A549 (cell line): ENCODE measurements around the gene FLRT3. TPM values are rescaled to one million over a fixed set of nuclear protein-coding genes. Genes with fewer than 3 reads are reported as not detected.
A peak's percentile ranks its signal among the peaks of the same experiment; 100 is the strongest.

Experiments
- ATAC-seq, 2 experiments: fragments of 200-7000 bp in 1 of 2; fragments of >200 bp in 1 of 2; cut with Nextera tagmentation in 1 of 2; cut with Tn5 transposase in 1 of 2; 3 replicates each; pipeline versions ENCODE4 v1.8.0 to v1.9.1; 2018 to 2020; ENCODE audit warnings: mild to moderate bottlenecking in 1 of 2, moderate library complexity in 1 of 2
- CTCF ChIA-PET: fragments of 300-600 bp; sonication (Branson Sonifier 250); formaldehyde crosslinking; extraction: SDS; loops from one replicate; lab custom pipeline; 2021; ENCODE audit warnings: antibody characterized with exemption, inconsistent platforms; lab: Yijun Ruan, JAX
- POLR2A ChIA-PET: fragments of 350-600 bp; formaldehyde crosslinking; extraction: SDS; loops from one replicate; lab custom pipeline; 2021; ENCODE audit warnings: antibody characterized with exemption, inconsistent platforms; lab: Yijun Ruan, JAX
- DNase-seq, 2 experiments: peaks; one replicate each; pipeline versions ENCODE4 v3.0.0 to v3.0.0-alpha.2; 2011 to 2016; ENCODE audit warnings: low read depth in 1 of 2, low spot score in 1 of 2
- FAIRE-seq: peaks from 2 replicates; lab custom pipeline; 2011; peaks lifted over from hg19 to GRCh38; lab: Jason Lieb, UNC
- H3K27ac ChIP-seq, 2 experiments: fragments of >200 bp; sonication (Bioruptor Twin); formaldehyde crosslinking; 3 replicates each; pipeline ENCODE4 v1.5.1; 2016 to 2017
- H3K4me1 ChIP-seq: fragments of >200 bp; sonication (Bioruptor Twin); formaldehyde crosslinking; 3 replicates; pipeline ENCODE4 v1.6.1; 2016
- H3K4me2 ChIP-seq: fragments of >200 bp; sonication (Bioruptor Twin); formaldehyde crosslinking; 3 replicates; pipeline ENCODE4 v1.6.1; 2016
- H3K4me3 ChIP-seq: fragments of >200 bp; sonication (Bioruptor Twin); formaldehyde crosslinking; 3 replicates; pipeline ENCODE4 v1.5.1; 2016
- H3K9me3 ChIP-seq: fragments of >200 bp; sonication (Bioruptor Twin); formaldehyde crosslinking; 3 replicates; pipeline ENCODE4 v1.6.1; 2016
- ATOH8 ChIP-seq: fragments of 250-450 bp; sonication (Bioruptor Pico); IDR thresholded peaks from 2 replicates; pipeline ENCODE4 v1.5.0; 2020; ENCODE audit warnings: low read depth, mild to moderate bottlenecking, moderate library complexity
- BCL3 ChIP-seq: fragments of >200 bp; sonication (Bioruptor Twin); formaldehyde crosslinking; IDR thresholded peaks from 3 replicates; pipeline ENCODE4 v1.6.1; 2016
- CEBPB ChIP-seq, 2 experiments: fragments of >200 bp in 1 of 2; sonication (Bioruptor Twin) in 1 of 2; formaldehyde crosslinking in 1 of 2; IDR thresholded peaks; 2 replicates each; pipeline ENCODE4 v1.6.1; 2012 to 2016
- CHD2 ChIP-seq: fragments of 150-350 bp; IDR thresholded peaks from 2 replicates; pipeline ENCODE4 v1.6.1; 2014; ENCODE audit warnings: low read length; ENCODE audit not compliant: partially characterized antibody
- CTCF ChIP-seq: fragments of >200 bp; sonication (Bioruptor Twin); formaldehyde crosslinking; IDR thresholded peaks from 3 replicates; pipeline ENCODE4 v1.5.1; 2016
- EHMT2 ChIP-seq: fragments of 200-600 bp; sonication (generic); IDR thresholded peaks from 2 replicates; pipeline ENCODE4 v1.6.1; 2016; ENCODE audit warnings: antibody characterized with exemption, low read depth, mild to moderate bottlenecking, moderate library complexity
- ESRRA ChIP-seq: fragments of 150-350 bp; IDR thresholded peaks from 2 replicates; pipeline ENCODE4 v1.6.1; 2014; ENCODE audit warnings: mild to moderate bottlenecking, low read length, borderline replicate concordance
- FOSB ChIP-seq: fragments of 250-450 bp; sonication (Bioruptor Pico); IDR thresholded peaks from 2 replicates; pipeline ENCODE4 v1.5.0; 2020; ENCODE audit warnings: mild to moderate bottlenecking, moderate library complexity
- FOSL2 ChIP-seq, 2 experiments: fragments of 450-650 bp in 1 of 2; fragments of >200 bp in 1 of 2; sonication (Bioruptor Twin) in 1 of 2; formaldehyde crosslinking; IDR thresholded peaks; 2 replicates each; pipeline versions ENCODE4 v1.5.0 to v1.6.1; 2016 to 2020; ENCODE audit warnings: mild to moderate bottlenecking in 1 of 2, moderate library complexity in 1 of 2
- HDAC2 ChIP-seq: fragments of 200-600 bp; sonication (generic); IDR thresholded peaks from 2 replicates; pipeline ENCODE4 v1.6.1; 2016
- HOXA7 ChIP-seq: fragments of 250-450 bp; sonication (Bioruptor Pico); IDR thresholded peaks from 2 replicates; pipeline ENCODE4 v1.5.0; 2020; ENCODE audit warnings: mild to moderate bottlenecking, moderate library complexity
- HOXB13 ChIP-seq: fragments of 250-450 bp; sonication (Bioruptor Pico); IDR thresholded peaks from 2 replicates; pipeline ENCODE4 v1.5.0; 2020; ENCODE audit warnings: low read depth, mild to moderate bottlenecking, moderate library complexity
- KDM1A ChIP-seq: fragments of 200-600 bp; sonication (generic); IDR thresholded peaks from 2 replicates; pipeline ENCODE4 v1.6.1; 2016; ENCODE audit warnings: low read depth, mild to moderate bottlenecking
- MAFK ChIP-seq: fragments of 450-650 bp; IDR thresholded peaks from 2 replicates; pipeline ENCODE4 v1.6.1; 2014; ENCODE audit not compliant: partially characterized antibody
- MAZ ChIP-seq: fragments of 150-350 bp; IDR thresholded peaks from 2 replicates; pipeline ENCODE4 v1.6.1; 2014; ENCODE audit warnings: antibody characterized with exemption, low read depth, low read length, borderline replicate concordance
- NR3C1 ChIP-seq: fragments of >200 bp; sonication (Bioruptor Twin); formaldehyde crosslinking; IDR thresholded peaks from 3 replicates; pipeline ENCODE4 v1.6.1; 2017
- PHF8 ChIP-seq: fragments of 200-600 bp; sonication (generic); IDR thresholded peaks from 2 replicates; pipeline ENCODE4 v1.6.1; 2016; ENCODE audit warnings: low read depth, mild to moderate bottlenecking, antibody characterized with exemption, moderate library complexity, borderline replicate concordance
- RAD21 ChIP-seq, 2 experiments: fragments of >200 bp in 1 of 2; sonication (Bioruptor Twin) in 1 of 2; formaldehyde crosslinking in 1 of 2; IDR thresholded peaks in 1 of 2; conservative IDR thresholded peaks in 1 of 2; 2 replicates in 1 of 2; 3 replicates in 1 of 2; pipeline ENCODE4 v1.6.1; 2012 to 2018; ENCODE audit warnings: inconsistent platforms in 1 of 2
- SMC3 ChIP-seq: fragments of >200 bp; sonication (Bioruptor Twin); formaldehyde crosslinking; IDR thresholded peaks from 3 replicates; pipeline ENCODE4 v1.6.1; 2018; ENCODE audit warnings: inconsistent platforms
- SREBF2 ChIP-seq: fragments of 450-650 bp; IDR thresholded peaks from 2 replicates; pipeline ENCODE4 v1.6.1; 2014; ENCODE audit warnings: mild to moderate bottlenecking, moderate library complexity
- TFCP2L1 ChIP-seq: fragments of 250-450 bp; sonication (Bioruptor Pico); IDR thresholded peaks from 2 replicates; pipeline ENCODE4 v1.5.0; 2021; ENCODE audit warnings: mild to moderate bottlenecking
- ZC3H11A ChIP-seq: fragments of 450-650 bp; IDR thresholded peaks from 2 replicates; pipeline ENCODE4 v1.6.1; 2014; ENCODE audit warnings: antibody characterized with exemption, mild to moderate bottlenecking
- WGBS: methylation state at CpG from one replicate; pipeline ENCODE4 v1.1.6; 2017; ENCODE audit errors: missing lambda C conversion rate; 5-methylcytosine and 5-hydroxymethylcytosine counted together
- polyA plus RNA-seq, 4 experiments: library from polyadenylated mRNA; depleted of rRNA in 3 of 4; stranded (reverse); fragments of >200 nt; fragmentation: RNase III in 1 of 4; extraction: RNeasy Plus Mini Kit Qiagen cat#74134 plus additional on column Dnase treatment in 1 of 4; gene quantifications; 2 replicates in 3 of 4; 3 replicates in 1 of 4; pipeline ENCODE4 v1.2.3, GENCODE V29; 2011 to 2017
- TF ChIP-seq, protein P1 (sequence below): fragments of 200-600 bp; sonication (generic); IDR thresholded peaks from 2 replicates; pipeline ENCODE4 v1.6.1; 2016; ENCODE audit warnings: antibody characterized with exemption, mild to moderate bottlenecking, moderate library complexity

Gene FLRT3
- polyA plus RNA-seq, 2 of the 4 experiments (the other 2 are of a cell fraction): 3.4 to 28.7 TPM

GRCh38 chr20:14334306-14334930 lies 3.0 kb downstream of the FLRT3 start (continued):
- TF ChIP-seq SMC3: peak; percentile 88
- TF ChIP-seq RAD21 (conservative IDR thresholded peaks at IDR 0.05 in 1 of 2, IDR thresholded peaks at IDR 0.05 in 1 of 2): peak; percentile 84 to 94
- no peak for TF ChIP-seq HOXB13 (CRISPR knock-in tag)
- TF ChIP-seq CEBPB (IDR thresholded peaks at IDR 0.05): no peak
- TF ChIP-seq EHMT2: no peak
- TF ChIP-seq MAFK: no peak

DNA sequence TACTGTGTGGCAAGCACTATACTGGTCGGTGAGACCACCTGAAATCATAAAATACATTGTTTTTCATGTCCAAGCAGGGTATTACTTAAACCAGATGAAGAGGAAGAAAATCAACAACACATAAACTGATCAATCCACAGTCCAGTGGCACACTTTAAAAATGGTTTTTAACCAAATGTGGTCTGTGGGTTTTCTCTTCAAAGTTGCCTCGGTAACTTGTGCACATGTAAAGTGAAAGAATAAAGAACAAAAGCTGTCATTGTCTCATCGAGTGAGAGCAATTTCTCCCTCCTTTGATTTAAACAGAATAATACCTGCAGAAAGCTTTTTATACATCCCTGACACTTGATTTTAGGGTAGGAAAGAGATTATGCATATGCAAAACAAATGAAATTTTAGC lies 3.7 kb downstream of the FLRT3 start:
- H3K4me3 ChIP-seq: peak overlapping the region; percentile 67; the same call in 1 of the 3 replicates
- TF ChIP-seq ESRRA (no peak), ZC3H11A (no peak), PHF8 (no peak), FOSL2 (IDR thresholded peaks at IDR 0.05) (no peak), FOSL2 (CRISPR knock-in tag; IDR thresholded peaks at IDR 0.05) (no peak), NR3C1 (no peak), ATOH8 (CRISPR knock-in tag) (no peak), KDM1A (no peak), CTCF (no peak), BCL3 (no peak), MAZ (no peak), HDAC2 (no peak), HOXA7 (CRISPR knock-in tag) (no peak), FOSB (CRISPR knock-in tag) (no peak), TFCP2L1 (CRISPR knock-in tag) (no peak), SREBF2 (no peak), RAD21 (conservative IDR thresholded peaks at IDR 0.05 in 1 of 2, IDR thresholded peaks at IDR 0.05 in 1 of 2) (no peak), CHD2 (no peak), SMC3 (no peak)
- TF ChIP-seq, protein P1, sequence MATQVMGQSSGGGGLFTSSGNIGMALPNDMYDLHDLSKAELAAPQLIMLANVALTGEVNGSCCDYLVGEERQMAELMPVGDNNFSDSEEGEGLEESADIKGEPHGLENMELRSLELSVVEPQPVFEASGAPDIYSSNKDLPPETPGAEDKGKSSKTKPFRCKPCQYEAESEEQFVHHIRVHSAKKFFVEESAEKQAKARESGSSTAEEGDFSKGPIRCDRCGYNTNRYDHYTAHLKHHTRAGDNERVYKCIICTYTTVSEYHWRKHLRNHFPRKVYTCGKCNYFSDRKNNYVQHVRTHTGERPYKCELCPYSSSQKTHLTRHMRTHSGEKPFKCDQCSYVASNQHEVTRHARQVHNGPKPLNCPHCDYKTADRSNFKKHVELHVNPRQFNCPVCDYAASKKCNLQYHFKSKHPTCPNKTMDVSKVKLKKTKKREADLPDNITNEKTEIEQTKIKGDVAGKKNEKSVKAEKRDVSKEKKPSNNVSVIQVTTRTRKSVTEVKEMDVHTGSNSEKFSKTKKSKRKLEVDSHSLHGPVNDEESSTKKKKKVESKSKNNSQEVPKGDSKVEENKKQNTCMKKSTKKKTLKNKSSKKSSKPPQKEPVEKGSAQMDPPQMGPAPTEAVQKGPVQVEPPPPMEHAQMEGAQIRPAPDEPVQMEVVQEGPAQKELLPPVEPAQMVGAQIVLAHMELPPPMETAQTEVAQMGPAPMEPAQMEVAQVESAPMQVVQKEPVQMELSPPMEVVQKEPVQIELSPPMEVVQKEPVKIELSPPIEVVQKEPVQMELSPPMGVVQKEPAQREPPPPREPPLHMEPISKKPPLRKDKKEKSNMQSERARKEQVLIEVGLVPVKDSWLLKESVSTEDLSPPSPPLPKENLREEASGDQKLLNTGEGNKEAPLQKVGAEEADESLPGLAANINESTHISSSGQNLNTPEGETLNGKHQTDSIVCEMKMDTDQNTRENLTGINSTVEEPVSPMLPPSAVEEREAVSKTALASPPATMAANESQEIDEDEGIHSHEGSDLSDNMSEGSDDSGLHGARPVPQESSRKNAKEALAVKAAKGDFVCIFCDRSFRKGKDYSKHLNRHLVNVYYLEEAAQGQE: no peak

More for the DNA sequence above, 3.7 kb downstream of the FLRT3 start:
- Histone ChIP-seq H3K27ac (peak overlapping the region in 1 of 2 experiments; percentile 23; a peak in 1 of 6 replicates), H3K9me3 (no peaks in the 10 kb centered on the region), H3K4me2 (peak overlapping the region; percentile 83), H3K4me1 (peaks cover 26% of the 10 kb centered on the region; the same call in 2 of the 3 replicates)
- WGBS: 35% methylated on average over 3 of the region's 3 CpGs
- DNase-seq: no peak
- CTCF ChIA-PET: interaction anchor here (0.6 to 2.0 kb wide), 13 partner anchors 9 to 1597 kb away, joined by 3 to 9 read pairs (median 3); no protein-coding TSS in a partner anchor
- POLR2A ChIA-PET: no interaction called here
- FAIRE-seq: no peak
- no peak for ATAC-seq
